HUES48 (cell line): ENCODE results near the gene CCDC136.

Source experiments
- H3K27ac ChIP-seq: one replicate; pipeline ENCODE4 v1.7.0; 2013; ENCODE audit warnings: low read depth, low read length, inconsistent platforms
- H3K27me3 ChIP-seq: 2 replicates; pipeline ENCODE4 v1.6.1; 2013; ENCODE audit warnings: mild to moderate bottlenecking, low read length; ENCODE audit not compliant: control insufficient read depth, insufficient read depth
- H3K36me3 ChIP-seq: 2 replicates; pipeline ENCODE4 v1.6.1; 2013; ENCODE audit warnings: low read length; ENCODE audit not compliant: control insufficient read depth, insufficient read depth
- H3K4me1 ChIP-seq: 2 replicates; pipeline ENCODE4 v1.6.1; 2013; ENCODE audit warnings: mild to moderate bottlenecking, low read length; ENCODE audit not compliant: control insufficient read depth, insufficient read depth
- H3K4me3 ChIP-seq: 2 replicates; pipeline ENCODE4 v1.5.1; 2013; ENCODE audit warnings: mild to moderate bottlenecking, low read depth, low read length
- H3K9ac ChIP-seq: 2 replicates; pipeline ENCODE4 v1.6.1; 2013; ENCODE audit warnings: mild to moderate bottlenecking, low read depth, low read length, moderate library complexity
- H3K9me3 ChIP-seq: 2 replicates; pipeline ENCODE4 v1.6.1; 2013; ENCODE audit warnings: low read length; ENCODE audit not compliant: control insufficient read depth, insufficient read depth

The CCDC136 gene

GRCh38 chr7:128809363-128809762, 17.6 kb downstream of the CCDC136 start:
- Histone ChIP-seq H3K9me3 (no peaks in the 10 kb centered on the region), H3K9ac (no peak overlapping the region), H3K27ac (no peak overlapping the region), H3K36me3 (peaks cover 56% of the 10 kb centered on the region), H3K4me3 (no peak overlapping the region), H3K4me1 (peaks cover 8% of the 10 kb centered on the region; the same call in 1 of the 2 replicates), H3K27me3 (no peaks in the 10 kb centered on the region)

- Histone ChIP-seq H3K27me3 (no peaks in the 10 kb centered on the region), H3K4me1 (peaks cover 8% of the 10 kb centered on the region; the same call in 1 of the 2 replicates), H3K36me3 (peaks cover 45% of the 10 kb centered on the region), H3K9me3 (no peaks in the 10 kb centered on the region), H3K4me3 (no peak overlapping the region), H3K9ac (no peak overlapping the region), H3K27ac (no peak overlapping the region)
These were observed 18.7 kb downstream of the CCDC136 start for GRCh38 chr7:128810473-128810872.

GRCh38 chr7:128810997-128811396, 19.2 kb downstream of the CCDC136 start:
- Histone ChIP-seq H3K9me3 (no peaks in the 10 kb centered on the region), H3K27me3 (no peaks in the 10 kb centered on the region), H3K4me3 (no peak overlapping the region), H3K4me1 (peaks cover 8% of the 10 kb centered on the region; the same call in 1 of the 2 replicates), H3K27ac (no peak overlapping the region), H3K36me3 (peaks cover 40% of the 10 kb centered on the region), H3K9ac (no peak overlapping the region)

GRCh38 chr7:128811631-128812430, 20.1 kb downstream of the CCDC136 start:
- H3K4me1 ChIP-seq = peaks cover 8% of the 10 kb centered on the region; the same call in 1 of the 2 replicates

GRCh38 chr7:128812514-128813168, 20.9 kb downstream of the CCDC136 start:
- no peaks in the 10 kb centered on the region for H3K9me3 ChIP-seq
- H3K27ac ChIP-seq = no peak overlapping the region
- H3K27me3 ChIP-seq = no peaks in the 10 kb centered on the region
- peaks cover 8% of the 10 kb centered on the region; the same call in 1 of the 2 replicates for H3K4me1 ChIP-seq
- H3K4me3 ChIP-seq = no peak overlapping the region
- H3K9ac ChIP-seq = no peak overlapping the region
- peaks cover 25% of the 10 kb centered on the region for H3K36me3 ChIP-seq

More at GRCh38 chr7:128811631-128812430, 20.1 kb downstream of the CCDC136 start:
- no peaks in the 10 kb centered on the region for H3K9me3 ChIP-seq
- no peak overlapping the region for H3K9ac ChIP-seq
- H3K27me3 ChIP-seq = no peaks in the 10 kb centered on the region
- H3K36me3 ChIP-seq = peaks cover 32% of the 10 kb centered on the region
- H3K27ac ChIP-seq = no peak overlapping the region
- no peak overlapping the region for H3K4me3 ChIP-seq

- Histone ChIP-seq H3K4me3 (no peak overlapping the region), H3K4me1 (peaks cover 8% of the 10 kb centered on the region; the same call in 1 of the 2 replicates), H3K36me3 (peaks cover 14% of the 10 kb centered on the region), H3K9ac (no peak overlapping the region), H3K9me3 (no peaks in the 10 kb centered on the region), H3K27me3 (no peaks in the 10 kb centered on the region), H3K27ac (no peak overlapping the region)
These were observed 22.7 kb downstream of the CCDC136 start for GRCh38 chr7:128814499-128814898.

GRCh38 chr7:128815289-128815942, 23.6 kb downstream of the CCDC136 start:
- Histone ChIP-seq H3K9ac (no peak overlapping the region), H3K4me3 (no peak overlapping the region), H3K36me3 (peaks cover 7% of the 10 kb centered on the region; the same call in 1 of the 2 replicates), H3K27me3 (no peaks in the 10 kb centered on the region), H3K27ac (no peak overlapping the region), H3K4me1 (peaks cover 8% of the 10 kb centered on the region; the same call in 1 of the 2 replicates), H3K9me3 (no peaks in the 10 kb centered on the region)

GRCh38 chr7:128818694-128819093, 26.9 kb downstream of the CCDC136 start:
- H3K4me1 ChIP-seq = no peaks in the 10 kb centered on the region
- H3K27me3 ChIP-seq = no peaks in the 10 kb centered on the region

GRCh38 chr7:128821724-128822123, 30.0 kb downstream of the CCDC136 start:
- Histone ChIP-seq H3K9me3 (no peaks in the 10 kb centered on the region), H3K9ac (no peak overlapping the region), H3K36me3 (no peaks in the 10 kb centered on the region), H3K4me1 (0 out of 2 replicates have a peak, but pooled peaks cover under 1% of the 10 kb centered on the region), H3K4me3 (no peak overlapping the region), H3K27me3 (no peaks in the 10 kb centered on the region), H3K27ac (no peak overlapping the region)

More at GRCh38 chr7:128818694-128819093, 26.9 kb downstream of the CCDC136 start:
- Histone ChIP-seq H3K4me3 (no peak overlapping the region), H3K36me3 (no peaks in the 10 kb centered on the region), H3K27ac (no peak overlapping the region), H3K9ac (no peak overlapping the region), H3K9me3 (no peaks in the 10 kb centered on the region)

- Histone ChIP-seq H3K27me3 (peaks cover 25% of the 10 kb centered on the region), H3K4me3 (no peak overlapping the region), H3K36me3 (no peaks in the 10 kb centered on the region), H3K9ac (no peak overlapping the region), H3K27ac (no peak overlapping the region), H3K9me3 (no peaks in the 10 kb centered on the region), H3K4me1 (peaks cover 22% of the 10 kb centered on the region)
These were observed 34.7 kb downstream of the CCDC136 start for GRCh38 chr7:128826512-128826911.
